ENCODE measurements around the gene TACSTD2. TPM values are rescaled to one million over a fixed set of nuclear protein-coding genes. Genes with fewer than 3 reads are reported as not detected.

Gene TACSTD2
- total RNA-seq, 1 donor from 2014 or later: 0.10 TPM

GRCh38 chr1:58577654-58578030, 590 bp upstream of the TACSTD2 start:
- Mint-ChIP-seq H3K36me3 (ENCODE audit: low read depth, unreplicated experiment) (no peaks in the 10 kb centered on the region), H3K4me3 (ENCODE audit: unreplicated experiment) (peak overlapping the region; percentile 27), H3K4me1 (ENCODE audit: unreplicated experiment) (peaks cover 8% of the 10 kb centered on the region), H3K27ac (ENCODE audit: unreplicated experiment) (no peak overlapping the region), H3K27me3 (ENCODE audit: unreplicated experiment) (peaks cover 16% of the 10 kb centered on the region), H3K9me3 (ENCODE audit: unreplicated experiment) (no peaks in the 10 kb centered on the region)
- DNase-seq (ENCODE audit: low spot score): no peak
- no peak for TF ChIP-seq CTCF (IDR thresholded peaks at IDR 0.05; ENCODE audit: unreplicated experiment)

DNA sequence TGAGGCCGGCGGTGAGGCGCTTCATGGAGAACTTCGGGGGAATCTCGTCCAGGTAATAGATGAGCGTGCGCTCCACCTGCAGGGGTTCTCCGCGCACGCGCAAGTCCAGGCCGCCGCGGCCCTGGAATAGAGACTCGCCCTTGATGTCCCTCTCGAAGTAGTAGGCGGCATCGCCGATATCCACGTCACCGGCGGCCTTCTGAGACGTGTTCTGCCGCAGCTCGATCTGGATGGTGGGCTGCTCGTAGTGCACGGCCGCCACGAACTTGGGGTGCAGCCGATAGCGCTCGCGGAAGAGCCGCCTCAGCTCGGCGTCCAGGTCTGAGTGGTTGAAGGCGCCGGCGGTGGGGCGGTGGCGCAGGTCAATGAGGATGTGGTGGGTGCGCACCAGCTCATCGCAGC, 726 bp downstream of the TACSTD2 start:
- no peak for TF ChIP-seq CTCF (IDR thresholded peaks at IDR 0.05; ENCODE audit: unreplicated experiment)
- peaks cover 16% of the 10 kb centered on the region for H3K27me3 Mint-ChIP-seq (ENCODE audit: unreplicated experiment)
- no peak overlapping the region for H3K4me3 Mint-ChIP-seq (ENCODE audit: unreplicated experiment)
- no peaks in the 10 kb centered on the region for H3K36me3 Mint-ChIP-seq (ENCODE audit: low read depth, unreplicated experiment)
- no peak overlapping the region for H3K27ac Mint-ChIP-seq (ENCODE audit: unreplicated experiment)
- H3K9me3 Mint-ChIP-seq (ENCODE audit: unreplicated experiment): no peaks in the 10 kb centered on the region
- peaks cover 8% of the 10 kb centered on the region for H3K4me1 Mint-ChIP-seq (ENCODE audit: unreplicated experiment)
- no peak for DNase-seq (ENCODE audit: low spot score)

DNA sequence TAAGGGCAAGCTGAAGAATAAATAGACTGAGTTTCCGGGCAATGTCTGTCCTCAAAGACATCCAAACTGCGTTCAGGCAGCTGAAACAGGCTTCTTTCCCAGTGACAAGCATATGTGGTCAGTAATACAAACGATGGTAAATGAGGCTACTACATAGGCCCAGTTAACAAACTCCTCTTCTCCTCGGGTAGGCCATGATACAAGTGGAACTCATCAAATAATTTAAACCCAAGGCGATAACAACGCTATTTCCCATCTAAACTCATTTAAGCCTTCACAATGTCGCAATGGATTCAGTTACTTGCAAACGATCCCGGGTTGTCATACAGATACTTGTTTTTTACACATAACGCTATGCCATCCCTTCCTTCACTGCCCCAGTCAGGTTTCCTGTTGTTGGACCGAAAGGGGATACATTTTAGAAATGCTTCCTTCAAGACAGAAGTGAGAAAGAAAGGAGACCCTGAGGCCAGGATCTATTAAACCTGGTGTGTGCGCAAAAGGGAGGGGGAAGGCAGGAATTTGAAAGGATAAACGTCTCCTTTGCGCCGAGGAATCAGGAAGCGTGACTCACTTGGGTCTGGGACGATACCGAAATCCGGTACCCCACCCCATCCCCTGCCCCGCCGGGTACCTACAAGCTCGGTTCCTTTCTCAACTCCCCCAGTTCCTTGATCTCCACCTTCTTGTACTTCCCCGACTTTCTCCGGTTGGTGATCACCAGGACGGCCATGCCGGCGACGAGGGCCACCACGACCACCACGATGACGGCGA, 1.3 kb downstream of the TACSTD2 start:
- no peak for DNase-seq (ENCODE audit: low spot score)
- H3K27me3 Mint-ChIP-seq (ENCODE audit: unreplicated experiment): peaks cover 16% of the 10 kb centered on the region
- no peak overlapping the region for H3K4me3 Mint-ChIP-seq (ENCODE audit: unreplicated experiment)
- no peak overlapping the region for H3K27ac Mint-ChIP-seq (ENCODE audit: unreplicated experiment)
- no peak for TF ChIP-seq CTCF (IDR thresholded peaks at IDR 0.05; ENCODE audit: unreplicated experiment)
- H3K36me3 Mint-ChIP-seq (ENCODE audit: low read depth, unreplicated experiment): no peaks in the 10 kb centered on the region
- peaks cover 8% of the 10 kb centered on the region for H3K4me1 Mint-ChIP-seq (ENCODE audit: unreplicated experiment)
- H3K9me3 Mint-ChIP-seq (ENCODE audit: unreplicated experiment): no peaks in the 10 kb centered on the region

GRCh38 chr1:58574816-58575215, 2.2 kb downstream of the TACSTD2 start:
- DNase-seq (ENCODE audit: low spot score): no peak
- no peak overlapping the region for H3K4me3 Mint-ChIP-seq (ENCODE audit: unreplicated experiment)
- peaks cover 8% of the 10 kb centered on the region for H3K4me1 Mint-ChIP-seq (ENCODE audit: unreplicated experiment)
- H3K36me3 Mint-ChIP-seq (ENCODE audit: low read depth, unreplicated experiment): no peaks in the 10 kb centered on the region
- TF ChIP-seq CTCF (IDR thresholded peaks at IDR 0.05; ENCODE audit: unreplicated experiment): no peak
- H3K9me3 Mint-ChIP-seq (ENCODE audit: unreplicated experiment): no peaks in the 10 kb centered on the region
- no peak overlapping the region for H3K27ac Mint-ChIP-seq (ENCODE audit: unreplicated experiment)
- peaks cover 14% of the 10 kb centered on the region for H3K27me3 Mint-ChIP-seq (ENCODE audit: unreplicated experiment)

Measured in endothelial cell (in vitro differentiated cells).